GM20000 (cell line): Measurements from ENCODE around the gene RASGRF2.

ENCODE experiments used
- DNase-seq: peaks from one replicate; pipeline ENCODE4 v3.0.0; 2012; ENCODE audit warnings: low spot score
- TF ChIP-seq, protein P1 (sequence below): IDR thresholded peaks from 2 replicates; pipeline ENCODE4 v1.5.1; 2012; ENCODE audit warnings: mild to moderate bottlenecking, control low read depth; ENCODE audit errors: extremely low read depth, missing control alignments

The RASGRF2 gene

GRCh38 chr5:80920333-80920732, 39.8 kb upstream of the RASGRF2 start:
- TF ChIP-seq, protein P1, sequence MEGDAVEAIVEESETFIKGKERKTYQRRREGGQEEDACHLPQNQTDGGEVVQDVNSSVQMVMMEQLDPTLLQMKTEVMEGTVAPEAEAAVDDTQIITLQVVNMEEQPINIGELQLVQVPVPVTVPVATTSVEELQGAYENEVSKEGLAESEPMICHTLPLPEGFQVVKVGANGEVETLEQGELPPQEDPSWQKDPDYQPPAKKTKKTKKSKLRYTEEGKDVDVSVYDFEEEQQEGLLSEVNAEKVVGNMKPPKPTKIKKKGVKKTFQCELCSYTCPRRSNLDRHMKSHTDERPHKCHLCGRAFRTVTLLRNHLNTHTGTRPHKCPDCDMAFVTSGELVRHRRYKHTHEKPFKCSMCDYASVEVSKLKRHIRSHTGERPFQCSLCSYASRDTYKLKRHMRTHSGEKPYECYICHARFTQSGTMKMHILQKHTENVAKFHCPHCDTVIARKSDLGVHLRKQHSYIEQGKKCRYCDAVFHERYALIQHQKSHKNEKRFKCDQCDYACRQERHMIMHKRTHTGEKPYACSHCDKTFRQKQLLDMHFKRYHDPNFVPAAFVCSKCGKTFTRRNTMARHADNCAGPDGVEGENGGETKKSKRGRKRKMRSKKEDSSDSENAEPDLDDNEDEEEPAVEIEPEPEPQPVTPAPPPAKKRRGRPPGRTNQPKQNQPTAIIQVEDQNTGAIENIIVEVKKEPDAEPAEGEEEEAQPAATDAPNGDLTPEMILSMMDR: no peak
- DNase-seq: no peak

DNA sequence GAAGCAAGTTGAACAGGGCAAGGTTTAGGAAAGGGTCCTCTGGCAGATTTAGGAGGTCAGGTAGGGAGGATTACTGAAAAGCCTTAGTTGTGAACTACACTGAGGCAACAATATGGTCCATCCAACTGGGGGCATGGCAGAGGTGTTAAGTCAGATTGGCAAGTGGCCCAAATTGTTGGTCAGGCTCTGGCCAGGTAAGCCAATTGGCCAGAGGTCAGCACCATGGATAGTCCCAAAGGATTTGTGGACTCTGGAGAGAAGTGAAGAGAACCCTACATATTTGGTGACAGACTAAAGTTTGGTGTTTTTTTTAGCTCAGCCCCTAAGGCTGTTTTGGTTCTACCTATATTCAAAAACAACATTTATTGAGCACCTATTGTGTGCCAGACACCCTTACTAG, 39.1 kb upstream of the RASGRF2 start:
- no peak for DNase-seq
- TF ChIP-seq, protein P1: no peak

GRCh38 chr5:80925931-80926330, 34.2 kb upstream of the RASGRF2 start:
- DNase-seq: no peak
- TF ChIP-seq, protein P1: no peak

- no peak for DNase-seq
- TF ChIP-seq, protein P1: no peak
Measured at GRCh38 chr5:80926536-80926935, 33.6 kb upstream of the RASGRF2 start.

GRCh38 chr5:80926979-80927656, 33.0 kb upstream of the RASGRF2 start:
- no peak for DNase-seq
- TF ChIP-seq, protein P1: no peak

GRCh38 chr5:80928073-80928472, 32.1 kb upstream of the RASGRF2 start:
- TF ChIP-seq, protein P1: no peak

DNA sequence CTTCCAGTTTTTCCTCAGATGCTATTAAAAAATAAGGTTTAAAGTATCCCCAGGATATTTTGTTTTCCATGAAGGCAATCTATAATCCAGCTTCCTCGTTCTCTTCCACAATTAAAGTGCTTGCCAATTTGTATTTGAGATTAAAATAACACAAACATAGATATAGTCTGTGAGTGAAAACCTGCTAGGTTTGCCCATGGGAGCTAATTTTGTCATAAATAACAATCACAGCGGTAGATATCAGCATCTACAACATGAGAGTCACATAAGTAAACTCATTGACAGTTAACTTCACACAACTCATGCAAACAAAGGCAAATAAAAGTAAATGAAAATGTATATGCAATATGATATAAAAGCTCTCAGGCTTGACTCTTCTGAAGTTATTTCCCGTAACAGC, 29.2 kb upstream of the RASGRF2 start:
- TF ChIP-seq, protein P1: no peak
- DNase-seq: no peak

More at GRCh38 chr5:80928073-80928472, 32.1 kb upstream of the RASGRF2 start:
- DNase-seq: no peak
